ENCODE measurements around the gene RBM20. TPM values are rescaled to one million over a fixed set of nuclear protein-coding genes. Genes with fewer than 3 reads are reported as not detected.
A peak's percentile ranks its signal among the peaks of the same experiment; 100 is the strongest.

Gene RBM20
- polyA plus RNA-seq, 3 donors, result not detected

- no peak overlapping the region for H3K9ac ChIP-seq (ENCODE audit: insufficient read depth, low read length, poor library complexity, severe bottlenecking)
- H3K36me3 Mint-ChIP-seq, result no peaks in the 10 kb centered on the region
Observed at GRCh38 chr10:110851020-110851612, 207.0 kb downstream of the RBM20 start.

GRCh38 chr10:110852255-110852896 is 208.2 kb downstream of the RBM20 start:
- no peak overlapping the region for H3K4me3 ChIP-seq (replicated peaks in 1 of 3; ENCODE audit: low read depth in 2 of 3, low read length in 3 of 3)
- peak overlapping the region in 1 of 2 donors; percentile 15 for H3K27ac ChIP-seq (ENCODE audit: low read depth in 1 of 2, low read length in 2 of 2)
- no peaks in the 10 kb centered on the region for H3K36me3 ChIP-seq (replicated peaks in 1 of 2; ENCODE audit: control insufficient read depth in 1 of 2, insufficient read depth in 2 of 2, low read length in 2 of 2)
- peaks cover 0 to 4% (median 0%) of the 10 kb centered on the region in 3 donors for H3K27me3 Mint-ChIP-seq (ENCODE audit: low read depth in 3 of 3)
- peak overlapping the region in 1 of 2 donors; percentile 66 for H3K4me3 Mint-ChIP-seq
- peaks cover 61% of the 10 kb centered on the region for H3K4me1 Mint-ChIP-seq
- intact Hi-C loops (cut with micrococcal nuclease), result no loop called here
- TF ChIP-seq, protein P1, sequence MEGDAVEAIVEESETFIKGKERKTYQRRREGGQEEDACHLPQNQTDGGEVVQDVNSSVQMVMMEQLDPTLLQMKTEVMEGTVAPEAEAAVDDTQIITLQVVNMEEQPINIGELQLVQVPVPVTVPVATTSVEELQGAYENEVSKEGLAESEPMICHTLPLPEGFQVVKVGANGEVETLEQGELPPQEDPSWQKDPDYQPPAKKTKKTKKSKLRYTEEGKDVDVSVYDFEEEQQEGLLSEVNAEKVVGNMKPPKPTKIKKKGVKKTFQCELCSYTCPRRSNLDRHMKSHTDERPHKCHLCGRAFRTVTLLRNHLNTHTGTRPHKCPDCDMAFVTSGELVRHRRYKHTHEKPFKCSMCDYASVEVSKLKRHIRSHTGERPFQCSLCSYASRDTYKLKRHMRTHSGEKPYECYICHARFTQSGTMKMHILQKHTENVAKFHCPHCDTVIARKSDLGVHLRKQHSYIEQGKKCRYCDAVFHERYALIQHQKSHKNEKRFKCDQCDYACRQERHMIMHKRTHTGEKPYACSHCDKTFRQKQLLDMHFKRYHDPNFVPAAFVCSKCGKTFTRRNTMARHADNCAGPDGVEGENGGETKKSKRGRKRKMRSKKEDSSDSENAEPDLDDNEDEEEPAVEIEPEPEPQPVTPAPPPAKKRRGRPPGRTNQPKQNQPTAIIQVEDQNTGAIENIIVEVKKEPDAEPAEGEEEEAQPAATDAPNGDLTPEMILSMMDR (IDR thresholded peaks at IDR 0.05), result no peak
- no peaks in the 10 kb centered on the region for H3K36me3 Mint-ChIP-seq
- H3K27ac Mint-ChIP-seq, result peak overlapping the region in 5 of 7 donors; percentile 37 to 70 (median 46)
- H3K79me2 ChIP-seq (ENCODE audit: insufficient read depth, low read length), result no peaks in the 10 kb centered on the region
- H3K9me3 ChIP-seq (replicated peaks in 1 of 2; ENCODE audit: control insufficient read depth in 1 of 2, insufficient read depth in 1 of 2, low read length in 2 of 2), result no peaks in the 10 kb centered on the region
- H4K20me1 ChIP-seq (ENCODE audit: insufficient read depth, low read length), result no peaks in the 10 kb centered on the region
- no peak overlapping the region for H3K9ac ChIP-seq (ENCODE audit: insufficient read depth, low read length, poor library complexity, severe bottlenecking)
- peak overlapping the region; percentile 47 for H2AFZ ChIP-seq (ENCODE audit: insufficient read depth, low read depth, low read length, poor library complexity, severe bottlenecking)
- H3K9me3 Mint-ChIP-seq, result peaks cover 0 to 4% (median 0%) of the 10 kb centered on the region in 7 donors
- H3K4me2 ChIP-seq (replicated peaks; ENCODE audit: extremely low read depth, low read length, poor library complexity, severe bottlenecking), result no peak overlapping the region
- H3K27me3 ChIP-seq (ENCODE audit: control insufficient read depth in 2 of 2, insufficient read depth in 2 of 2, low read length in 2 of 2), result no peaks in the 10 kb centered on the region
- 68% methylated on average over 6 of the region's 7 CpGs for WGBS (ENCODE audit: insufficient coverage)
- DNase-seq, result peak in 2 of 3 donors; percentile 28 to 66
- H3K4me1 ChIP-seq (ENCODE audit: control insufficient read depth in 1 of 2, insufficient read depth in 2 of 2, low read length in 2 of 2), result peaks cover 57 to 64% of the 10 kb centered on the region in 2 donors

More at GRCh38 chr10:110851020-110851612, 207.0 kb downstream of the RBM20 start:
- Mint-ChIP-seq H3K4me3 (peak overlapping the region; percentile 58 to 79), H3K9me3 (peaks cover 0 to 4% (median 0%) of the 10 kb centered on the region in 7 donors), H3K27ac (peak overlapping the region; percentile 16 to 83 (median 59)), H3K27me3 (ENCODE audit: low read depth in 3 of 3) (peaks cover 0 to 4% (median 0%) of the 10 kb centered on the region in 3 donors), H3K4me1 (peaks cover 64% of the 10 kb centered on the region)
- Histone ChIP-seq H3K4me1 (ENCODE audit: control insufficient read depth in 1 of 2, insufficient read depth in 2 of 2, low read length in 2 of 2) (peaks cover 53 to 60% of the 10 kb centered on the region in 2 donors), H3K27ac (ENCODE audit: low read depth in 1 of 2, low read length in 2 of 2) (peak overlapping the region; percentile 26 to 48), H3K4me2 (replicated peaks; ENCODE audit: extremely low read depth, low read length, poor library complexity, severe bottlenecking) (peak overlapping the region; percentile 60), H3K36me3 (replicated peaks in 1 of 2; ENCODE audit: control insufficient read depth in 1 of 2, insufficient read depth in 2 of 2, low read length in 2 of 2) (no peaks in the 10 kb centered on the region), H3K4me3 (replicated peaks in 1 of 3; ENCODE audit: low read depth in 2 of 3, low read length in 3 of 3) (peak overlapping the region in 1 of 3 experiments; percentile 43), H2AFZ (ENCODE audit: insufficient read depth, low read depth, low read length, poor library complexity, severe bottlenecking) (peak overlapping the region; percentile 87), H3K27me3 (ENCODE audit: control insufficient read depth in 2 of 2, insufficient read depth in 2 of 2, low read length in 2 of 2) (no peaks in the 10 kb centered on the region), H4K20me1 (ENCODE audit: insufficient read depth, low read length) (no peaks in the 10 kb centered on the region), H3K79me2 (ENCODE audit: insufficient read depth, low read length) (no peaks in the 10 kb centered on the region), H3K9me3 (replicated peaks in 1 of 2; ENCODE audit: control insufficient read depth in 1 of 2, insufficient read depth in 1 of 2, low read length in 2 of 2) (no peaks in the 10 kb centered on the region)
- intact Hi-C loops (cut with micrococcal nuclease), result no loop called here
- DNase-seq, result no peak
- 0% methylated on average over 6 of the region's 8 CpGs for WGBS (ENCODE audit: insufficient coverage)
- TF ChIP-seq, protein P1 (IDR thresholded peaks at IDR 0.05), result no peak

Data from CD14-positive monocyte (primary cell).